Caco-2 (cell line): Measurements from ENCODE around the gene RPF1. TPM values are rescaled to one million over a fixed set of nuclear protein-coding genes. Genes with fewer than 3 reads are reported as not detected.
A peak's percentile ranks its signal among the peaks of the same experiment; 100 is the strongest.

Source experiments
- BruUV-seq: library from RNA; stranded (reverse); fragments of 400-500 nt; replicated peaks from 2 replicates; lab custom pipeline; 2021; lab: Mats Ljungman, UMichigan
- CTCF ChIA-PET: fragments of 300-600 bp; sonication (Branson Sonifier 250); formaldehyde crosslinking; loops from one replicate; lab custom pipeline; 2022; ENCODE audit warnings: antibody characterized with exemption; lab: Charles Lee
- POLR2A ChIA-PET: fragments of 300-600 bp; sonication (Branson Sonifier 250); formaldehyde crosslinking; loops from one replicate; lab custom pipeline; 2022; ENCODE audit warnings: antibody characterized with exemption; lab: Charles Lee
- DNase-seq, 2 experiments: peaks; one replicate each; pipeline versions ENCODE4 v3.0.0 to v3.0.0-alpha.2; 2020 to 2022
- H3K27me3 ChIP-seq: replicated peaks from 2 replicates; pipeline ENCODE4 v1.6.0; 2011; ENCODE audit warnings: low read length; ENCODE audit not compliant: control insufficient read depth, insufficient read depth
- H3K36me3 ChIP-seq: 2 replicates; pipeline ENCODE4 v1.5.1; 2011; ENCODE audit warnings: low read length; ENCODE audit not compliant: control insufficient read depth, insufficient read depth
- H3K4me1 ChIP-seq: fragments of 250-450 bp; sonication (Bioruptor Pico); 2 replicates; pipeline ENCODE4 v1.5.1; 2020; ENCODE audit warnings: mild to moderate bottlenecking
- H3K4me3 ChIP-seq: 2 replicates; pipeline ENCODE4 v1.5.1; 2011; ENCODE audit warnings: low read depth, mild to moderate bottlenecking, control low read depth, low read length
- H3K9me3 ChIP-seq: fragments of 250-450 bp; sonication (Bioruptor Pico); 2 replicates; pipeline ENCODE4 v1.5.1; 2020; ENCODE audit warnings: mild to moderate bottlenecking, moderate library complexity
- H3K27ac Mint-ChIP-seq: one replicate; pipeline ENCODE4 v1.8.0; 2022; ENCODE audit warnings: mixed read lengths; ENCODE audit not compliant: unreplicated experiment
- H3K27me3 Mint-ChIP-seq: one replicate; pipeline ENCODE4 v1.8.0; 2022; ENCODE audit warnings: mixed read lengths; ENCODE audit not compliant: insufficient read depth, unreplicated experiment
- H3K36me3 Mint-ChIP-seq: one replicate; pipeline ENCODE4 v1.8.0; 2022; ENCODE audit warnings: mild to moderate bottlenecking, mixed read lengths; ENCODE audit not compliant: insufficient read depth, unreplicated experiment
- H3K4me1 Mint-ChIP-seq: one replicate; pipeline ENCODE4 v1.8.0; 2022; ENCODE audit warnings: low read depth, mixed read lengths; ENCODE audit not compliant: unreplicated experiment
- H3K4me3 Mint-ChIP-seq: one replicate; pipeline ENCODE4 v1.8.0; 2022; ENCODE audit warnings: mild to moderate bottlenecking, moderate library complexity, mixed read lengths; ENCODE audit not compliant: unreplicated experiment
- H3K9me3 Mint-ChIP-seq: one replicate; pipeline ENCODE4 v1.8.0; 2022; ENCODE audit warnings: mixed read lengths; ENCODE audit not compliant: unreplicated experiment
- CTCF ChIP-seq, 2 experiments: fragments of 200-600 bp in 1 of 2; IDR thresholded peaks; 1 replicate in 1 of 2; 2 replicates in 1 of 2; pipeline versions ENCODE4 v1.5.1 to v1.8.0; 2011 to 2022; ENCODE audit warnings: antibody characterized with exemption in 1 of 2, control low read depth in 1 of 2, inconsistent platforms in 1 of 2, low read depth in 1 of 2, low read length in 1 of 2, mild to moderate bottlenecking in 1 of 2, moderate library complexity in 1 of 2; ENCODE audit not compliant: insufficient read depth in 1 of 2, severe bottlenecking in 1 of 2, unreplicated experiment in 1 of 2
- intact Hi-C: fragments of 100-400 bp; cut with micrococcal nuclease; formaldehyde crosslinking; loops from one replicate; pipeline ENCODE4 v1.10.0; 2022; ENCODE audit not compliant: unreplicated experiment
- total RNA-seq: library from RNA; stranded (reverse); gene quantifications from 2 replicates; pipeline ENCODE4 v1.2.3, GENCODE V29; 2022

Gene RPF1
- total RNA-seq, 1 experiment from 2014 or later = 15.7 TPM

DNA sequence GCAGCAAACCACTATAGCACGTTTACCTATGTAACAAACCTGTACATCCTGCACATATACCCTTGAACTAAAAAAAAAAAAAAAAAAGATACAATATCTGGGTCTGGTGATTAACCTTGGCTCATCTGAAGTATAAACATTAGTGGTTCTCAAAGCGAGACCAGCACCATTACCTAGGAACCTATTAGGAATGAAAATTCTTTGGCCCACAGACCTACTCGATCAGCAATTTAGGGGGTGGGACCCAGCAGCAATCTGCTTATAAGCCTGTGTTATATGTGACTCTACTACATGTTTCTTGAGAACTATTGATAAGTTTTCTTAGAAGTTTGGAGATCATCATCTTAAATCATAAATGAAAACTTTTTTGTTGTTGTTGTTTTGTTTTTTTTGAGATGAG is 17.4 kb downstream of the RPF1 start:
- H3K4me1 Mint-ChIP-seq = no peaks in the 10 kb centered on the region
- H3K27me3 Mint-ChIP-seq = no peaks in the 10 kb centered on the region
- Histone ChIP-seq H3K4me3 (no peak overlapping the region), H3K9me3 (no peaks in the 10 kb centered on the region), H3K36me3 (no peaks in the 10 kb centered on the region), H3K27me3 (no peaks in the 10 kb centered on the region), H3K4me1 (no peaks in the 10 kb centered on the region)
- H3K4me3 Mint-ChIP-seq = no peak overlapping the region
- BruUV-seq = no TSS peak
- ChIA-PET CTCF (no interaction called here), POLR2A (no interaction called here)
- no peaks in the 10 kb centered on the region for H3K9me3 Mint-ChIP-seq
- H3K27ac Mint-ChIP-seq = no peak overlapping the region
- no peak for TF ChIP-seq CTCF (IDR thresholded peaks at IDR 0.05; ENCODE audit: insufficient read depth in 1 of 2, low read depth in 1 of 2, low read length in 1 of 2, severe bottlenecking in 1 of 2, unreplicated experiment in 1 of 2)
- intact Hi-C loops = no loop called here
- peaks cover 35% of the 10 kb centered on the region for H3K36me3 Mint-ChIP-seq
- no peak for DNase-seq

GRCh38 chr1:84497631-84498275 is 18.7 kb downstream of the RPF1 start:
- TSS peak; percentile 15 for BruUV-seq
- CTCF ChIA-PET = no interaction called here

GRCh38 chr1:84502927-84503326 is 23.9 kb downstream of the RPF1 start:
- no peak for TF ChIP-seq CTCF (IDR thresholded peaks at IDR 0.05; ENCODE audit: insufficient read depth in 1 of 2, low read depth in 1 of 2, low read length in 1 of 2, severe bottlenecking in 1 of 2, unreplicated experiment in 1 of 2)
- Histone ChIP-seq H3K36me3 (no peaks in the 10 kb centered on the region), H3K9me3 (no peaks in the 10 kb centered on the region), H3K27me3 (no peaks in the 10 kb centered on the region), H3K4me3 (no peak overlapping the region), H3K4me1 (peaks cover 7% of the 10 kb centered on the region; the same call in 1 of the 2 replicates)
- POLR2A ChIA-PET = interaction anchor here (0.6 kb wide), 1 partner anchor 103 kb away, joined by 4 read pairs; no protein-coding TSS in a partner anchor
- CTCF ChIA-PET = interaction anchor here (0.7 kb wide), 1 partner anchor 74 kb away, joined by 4 read pairs; no protein-coding TSS in a partner anchor
- peaks cover 28% of the 10 kb centered on the region for H3K36me3 Mint-ChIP-seq
- intact Hi-C loops = loop anchor here (10.0 kb wide), 1 partner anchor 122 kb away; no protein-coding TSS in a partner anchor
- DNase-seq = no peak
- H3K4me1 Mint-ChIP-seq = no peaks in the 10 kb centered on the region
- H3K4me3 Mint-ChIP-seq = no peak overlapping the region
- no peak overlapping the region for H3K27ac Mint-ChIP-seq
- no TSS peak for BruUV-seq
- H3K9me3 Mint-ChIP-seq = no peaks in the 10 kb centered on the region
- H3K27me3 Mint-ChIP-seq = no peaks in the 10 kb centered on the region

More at GRCh38 chr1:84497631-84498275, 18.7 kb downstream of the RPF1 start:
- TF ChIP-seq CTCF (IDR thresholded peaks at IDR 0.05; ENCODE audit: insufficient read depth in 1 of 2, low read depth in 1 of 2, low read length in 1 of 2, severe bottlenecking in 1 of 2, unreplicated experiment in 1 of 2) = no peak
- H3K36me3 ChIP-seq = no peaks in the 10 kb centered on the region
- Mint-ChIP-seq H3K4me1 (no peaks in the 10 kb centered on the region), H3K9me3 (no peaks in the 10 kb centered on the region), H3K27me3 (no peaks in the 10 kb centered on the region), H3K27ac (no peak overlapping the region), H3K4me3 (no peak overlapping the region), H3K36me3 (peaks cover 36% of the 10 kb centered on the region)
- H3K4me1 ChIP-seq = no peaks in the 10 kb centered on the region
- intact Hi-C loops = no loop called here
- POLR2A ChIA-PET = no interaction called here
- H3K27me3 ChIP-seq = no peaks in the 10 kb centered on the region
- H3K9me3 ChIP-seq = no peaks in the 10 kb centered on the region
- H3K4me3 ChIP-seq = no peak overlapping the region
- DNase-seq = no peak
